HEK293 (cell line): ENCODE results near the gene FASTK.

Experiments
- CTCF ChIA-PET: fragments of 350-600 bp; formaldehyde crosslinking; extraction: SDS; loops from one replicate; lab custom pipeline; 2021; ENCODE audit warnings: antibody characterized with exemption; lab: Yijun Ruan, JAX
- POLR2A ChIA-PET: fragments of 300-600 bp; formaldehyde crosslinking; extraction: SDS; loops from one replicate; lab custom pipeline; 2020; ENCODE audit warnings: antibody characterized with exemption, inconsistent platforms; lab: Yijun Ruan, JAX
- H3K27ac ChIP-seq: fragments of 200-500 bp; sonication (Bioruptor generic); 2 replicates; pipeline ENCODE4 v1.5.1; 2014; ENCODE audit warnings: low read depth, low read length, control low read depth, inconsistent platforms; ENCODE audit errors: extremely low read depth
- H3K36me3 ChIP-seq, 2 experiments: fragments of 200-500 bp in 1 of 2; sonication (Bioruptor generic) in 1 of 2; 1 replicate in 1 of 2; 2 replicates in 1 of 2; pipeline ENCODE4 v1.5.1; 2014 to 2017; ENCODE audit warnings: inconsistent platforms in 2 of 2, low read length in 2 of 2; ENCODE audit not compliant: control insufficient read depth in 2 of 2, insufficient read depth in 1 of 2
- H3K4me1 ChIP-seq: fragments of 200-500 bp; sonication (Bioruptor generic); 2 replicates; pipeline ENCODE4 v1.5.1; 2014; ENCODE audit warnings: mild to moderate bottlenecking, low read length, inconsistent platforms; ENCODE audit not compliant: control insufficient read depth, insufficient read depth
- H3K4me3 ChIP-seq: 2 replicates; pipeline ENCODE4 v1.5.1; 2011; ENCODE audit warnings: low read depth, mild to moderate bottlenecking, control low read depth, low read length, moderate library complexity
- H3K9me3 ChIP-seq: fragments of 200-500 bp; sonication (Bioruptor generic); 2 replicates; pipeline ENCODE4 v1.5.1; 2014; ENCODE audit warnings: low read depth, low read length, inconsistent platforms; ENCODE audit not compliant: control insufficient read depth, insufficient read depth
- BCL11A ChIP-seq: fragments of 450-650 bp; formaldehyde crosslinking; IDR thresholded peaks from 2 replicates; pipeline ENCODE4 v1.5.1; 2016; ENCODE audit warnings: low read depth, missing biosample characterization, missing genetic modification characterization
- GFI1B ChIP-seq: fragments of 450-650 bp; formaldehyde crosslinking; IDR thresholded peaks from 2 replicates; pipeline ENCODE4 v1.5.1; 2016; ENCODE audit warnings: missing biosample characterization, missing genetic modification characterization
- GLIS2 ChIP-seq: fragments of 450-650 bp; formaldehyde crosslinking; IDR thresholded peaks from 2 replicates; pipeline ENCODE4 v1.5.1; 2016; ENCODE audit warnings: missing biosample characterization, missing genetic modification characterization
- KLF17 ChIP-seq: fragments of 450-650 bp; formaldehyde crosslinking; IDR thresholded peaks from 2 replicates; pipeline ENCODE4 v1.5.1; 2016; ENCODE audit warnings: missing biosample characterization, missing genetic modification characterization
- PRDM10 ChIP-seq: fragments of 450-650 bp; formaldehyde crosslinking; IDR thresholded peaks from 2 replicates; pipeline ENCODE4 v1.5.1; 2016; ENCODE audit warnings: missing biosample characterization, missing genetic modification characterization
- RBAK ChIP-seq: fragments of 450-650 bp; formaldehyde crosslinking; IDR thresholded peaks from 2 replicates; pipeline ENCODE4 v1.5.1; 2016; ENCODE audit warnings: missing biosample characterization, missing genetic modification characterization
- YY1 ChIP-seq: fragments of 450-650 bp; formaldehyde crosslinking; IDR thresholded peaks from 2 replicates; pipeline ENCODE4 v1.5.1; 2018; ENCODE audit warnings: missing biosample characterization, missing genetic modification characterization
- ZFP37 ChIP-seq: fragments of 450-650 bp; formaldehyde crosslinking; IDR thresholded peaks from 2 replicates; pipeline ENCODE4 v1.5.1; 2016; ENCODE audit warnings: missing biosample characterization, missing genetic modification characterization
- ZIC2 ChIP-seq: fragments of 450-650 bp; formaldehyde crosslinking; IDR thresholded peaks from 2 replicates; pipeline ENCODE4 v1.5.1; 2016; ENCODE audit warnings: missing biosample characterization, missing genetic modification characterization
- ZNF10 ChIP-seq: fragments of 450-650 bp; formaldehyde crosslinking; IDR thresholded peaks from 2 replicates; pipeline ENCODE4 v1.5.1; 2017; ENCODE audit warnings: missing biosample characterization, missing genetic modification characterization
- ZNF121 ChIP-seq: fragments of 450-650 bp; formaldehyde crosslinking; IDR thresholded peaks from 2 replicates; pipeline ENCODE4 v1.5.1; 2016; ENCODE audit warnings: missing biosample characterization, missing genetic modification characterization
- ZNF138 ChIP-seq: fragments of 450-650 bp; formaldehyde crosslinking; IDR thresholded peaks from 2 replicates; pipeline ENCODE4 v1.5.1; 2016; ENCODE audit warnings: missing biosample characterization, missing genetic modification characterization, borderline replicate concordance
- ZNF18 ChIP-seq: fragments of 450-650 bp; formaldehyde crosslinking; IDR thresholded peaks from 2 replicates; pipeline ENCODE4 v1.5.1; 2016; ENCODE audit warnings: missing biosample characterization, missing genetic modification characterization
- ZNF19 ChIP-seq: fragments of 450-650 bp; formaldehyde crosslinking; IDR thresholded peaks from 2 replicates; pipeline ENCODE4; 2016; ENCODE audit warnings: missing biosample characterization, missing genetic modification characterization, low read depth
- ZNF404 ChIP-seq: fragments of 450-650 bp; formaldehyde crosslinking; IDR thresholded peaks from 2 replicates; pipeline ENCODE4 v1.5.1; 2017; ENCODE audit warnings: missing biosample characterization, missing genetic modification characterization
- ZNF580 ChIP-seq: fragments of 450-650 bp; formaldehyde crosslinking; IDR thresholded peaks from 2 replicates; pipeline ENCODE4 v1.5.1; 2016; ENCODE audit warnings: missing biosample characterization, missing genetic modification characterization
- ZNF600 ChIP-seq: fragments of 450-650 bp; formaldehyde crosslinking; IDR thresholded peaks from 2 replicates; pipeline ENCODE4 v1.5.1; 2016; ENCODE audit warnings: missing biosample characterization, missing genetic modification characterization
- ZNF610 ChIP-seq: fragments of 450-650 bp; formaldehyde crosslinking; IDR thresholded peaks from 2 replicates; pipeline ENCODE4 v1.5.1; 2016; ENCODE audit warnings: missing biosample characterization, missing genetic modification characterization, borderline replicate concordance
- ZNF660 ChIP-seq: fragments of 450-650 bp; IDR thresholded peaks from 2 replicates; pipeline ENCODE4 v1.5.1; 2018; ENCODE audit warnings: missing biosample characterization, mild to moderate bottlenecking, missing genetic modification characterization
- ZNF692 ChIP-seq: fragments of 450-650 bp; formaldehyde crosslinking; IDR thresholded peaks from 2 replicates; pipeline ENCODE4 v1.5.1; 2016; ENCODE audit warnings: missing biosample characterization, missing genetic modification characterization
- ZNF704 ChIP-seq: fragments of 450-650 bp; formaldehyde crosslinking; IDR thresholded peaks from 2 replicates; pipeline ENCODE4 v1.5.1; 2016; ENCODE audit warnings: missing biosample characterization, missing genetic modification characterization

The FASTK gene

GRCh38 chr7:151104411-151105235 is 24.0 kb upstream of the FASTK start:
- Histone ChIP-seq H3K27ac (no peak overlapping the region), H3K4me3 (no peak overlapping the region), H3K36me3 (peaks cover 0 to 31% of the 10 kb centered on the region in 2 experiments; a peak in 2 of 3 replicates), H3K4me1 (no peaks in the 10 kb centered on the region), H3K9me3 (no peaks in the 10 kb centered on the region)
- ChIA-PET POLR2A (no interaction called here), CTCF (interaction anchor here (0.6 to 0.9 kb wide), 4 partner anchors 19 to 211 kb away, joined by 3 to 4 read pairs (median 4); partner anchors contain the start of gene GBX1)
- TF ChIP-seq ZNF10 (tag by site-specific recombination) (peak; percentile 70), ZNF18 (tag by site-specific recombination) (peak; percentile 87), RBAK (tag by site-specific recombination) (no peak), ZNF600 (tag by site-specific recombination) (peak; percentile 70)

GRCh38 chr7:151103973-151104372 is 23.4 kb upstream of the FASTK start:
- POLR2A ChIA-PET: no interaction called here
- no peak for TF ChIP-seq ZNF121 (tag by site-specific recombination)
- no peak for TF ChIP-seq GFI1B
- TF ChIP-seq ZNF692 (tag by site-specific recombination): no peak
- TF ChIP-seq ZNF138: no peak
- TF ChIP-seq PRDM10: peak; percentile 62; the same call in 1 of the 2 replicates
- no peak for TF ChIP-seq ZFP37 (tag by site-specific recombination)
- no peak for TF ChIP-seq ZNF404 (tag by site-specific recombination)
- TF ChIP-seq, all 188 proteins: peak for 1
- peaks cover 0 to 31% of the 10 kb centered on the region in 2 experiments; a peak in 2 of 3 replicates for H3K36me3 ChIP-seq
- CTCF ChIA-PET: interaction anchor here (0.6 to 1.5 kb wide), 5 partner anchors 13 to 662 kb away, joined by 3 to 4 read pairs (median 3); partner anchors contain the start of gene GBX1
- H3K4me1 ChIP-seq: no peaks in the 10 kb centered on the region
- H3K9me3 ChIP-seq: no peaks in the 10 kb centered on the region
- H3K27ac ChIP-seq: no peak overlapping the region
- no peak overlapping the region for H3K4me3 ChIP-seq

- Histone ChIP-seq H3K36me3 (peaks cover 0 to 31% of the 10 kb centered on the region in 2 experiments; a peak in 2 of 3 replicates), H3K4me1 (no peaks in the 10 kb centered on the region), H3K9me3 (no peaks in the 10 kb centered on the region), H3K4me3 (no peak overlapping the region), H3K27ac (no peak overlapping the region)
- CTCF ChIA-PET: interaction anchor here (0.6 to 4.0 kb wide), 5 partner anchors 8 to 77 kb away, joined by 3 to 23 read pairs (median 3); no protein-coding TSS in a partner anchor
- POLR2A ChIA-PET: interaction anchor here (0.7 kb wide), 1 partner anchor 15 kb away, joined by 7 read pairs; no protein-coding TSS in a partner anchor
- TF ChIP-seq RBAK (tag by site-specific recombination) (no peak), ZNF610 (tag by site-specific recombination) (no peak), ZNF600 (tag by site-specific recombination) (no peak), YY1 (tag by site-specific recombination) (no peak), BCL11A (tag by site-specific recombination) (no peak), ZNF19 (no peak), ZNF704 (tag by site-specific recombination) (no peak), ZNF404 (tag by site-specific recombination) (no peak), ZNF580 (tag by site-specific recombination) (no peak), ZNF660 (tag by site-specific recombination) (no peak), ZIC2 (no peak), GLIS2 (no peak), KLF17 (tag by site-specific recombination) (no peak)
Observed at GRCh38 chr7:151102991-151103390, 22.4 kb upstream of the FASTK start.
